Erythroblast (primary cell): ENCODE measurements around the gene MCTP1.

Source experiments
- GATA1 ChIP-seq: IDR thresholded peaks from 2 replicates; pipeline ENCODE4 v1.6.1; 2011; ENCODE audit warnings: low read depth, mild to moderate bottlenecking, control low read depth, low read length, moderate library complexity
- POLR2A ChIP-seq: IDR thresholded peaks from 2 replicates; pipeline ENCODE4 v1.6.1; 2011; ENCODE audit warnings: mild to moderate bottlenecking, low read length

DNA sequence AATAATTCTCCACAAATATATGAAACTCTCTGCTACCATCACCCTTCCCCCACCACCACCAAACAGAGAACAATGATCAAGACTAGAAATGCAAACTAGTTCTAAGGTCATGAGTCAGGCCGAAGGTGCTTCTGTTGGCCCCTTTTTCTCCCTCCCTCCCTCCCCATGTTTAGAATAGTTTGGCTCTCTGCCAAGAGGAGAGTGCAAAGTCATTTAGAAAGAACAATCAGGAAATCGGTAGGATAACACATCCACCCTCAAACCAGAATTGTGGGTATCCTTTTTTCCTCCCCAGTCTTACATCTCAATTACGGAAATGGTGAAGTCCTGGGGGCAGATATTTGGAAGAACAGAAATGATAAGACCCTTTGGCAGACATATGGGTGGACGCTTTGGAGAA, 496.4 kb downstream of the MCTP1 start:
- TF ChIP-seq POLR2A (no peak), GATA1 (no peak)
